Smooth muscle cell (in vitro differentiated cells): ENCODE data around the gene M1AP. TPM values are rescaled to one million over a fixed set of nuclear protein-coding genes. Genes with fewer than 3 reads are reported as not detected.
"Not testable (repeated sequence)": the region's sequence is repeated elsewhere in the genome, so short reads cannot be mapped to it uniquely, and the experiment has no call there.

Source experiments
- DNase-seq: peaks from one replicate; lab custom pipeline; 2025; ENCODE audit not compliant: unreplicated experiment; lab: John Stamatoyannopoulos, UW
- H2AFZ ChIP-seq: fragments of 200-600 bp; sonication (generic); 2 replicates; pipeline ENCODE4 v1.6.0; 2016; ENCODE audit warnings: antibody characterized with exemption, low read depth, mild to moderate bottlenecking
- H3F3A ChIP-seq: fragments of 200-600 bp; sonication (generic); 2 replicates; pipeline ENCODE4 v1.6.0; 2017; ENCODE audit warnings: antibody characterized with exemption, low read depth
- H3K27ac ChIP-seq: fragments of 200-600 bp; sonication (generic); 2 replicates; pipeline ENCODE4 v1.5.1; 2016; ENCODE audit warnings: low read depth, mild to moderate bottlenecking
- H3K27me3 ChIP-seq: fragments of 200-600 bp; sonication (generic); 2 replicates; pipeline ENCODE4 v1.6.1; 2016; ENCODE audit warnings: low read depth, mild to moderate bottlenecking
- H3K36me3 ChIP-seq: fragments of 200-600 bp; sonication (generic); 2 replicates; pipeline ENCODE4 v1.5.1; 2016; ENCODE audit warnings: low read depth
- H3K4me1 ChIP-seq: fragments of 200-600 bp; sonication (generic); 2 replicates; pipeline ENCODE4 v1.5.1; 2016; ENCODE audit warnings: low read depth
- H3K4me2 ChIP-seq: fragments of 200-600 bp; sonication (generic); 2 replicates; pipeline ENCODE4 v1.6.0; 2016; ENCODE audit warnings: mild to moderate bottlenecking
- H3K4me3 ChIP-seq: fragments of 200-600 bp; sonication (generic); 2 replicates; pipeline ENCODE4 v1.5.1; 2016; ENCODE audit warnings: mild to moderate bottlenecking
- H3K79me2 ChIP-seq: fragments of 200-600 bp; sonication (generic); 2 replicates; pipeline ENCODE4 v1.6.0; 2016; ENCODE audit warnings: low read depth, mild to moderate bottlenecking
- H3K9ac ChIP-seq: fragments of 200-600 bp; sonication (generic); 2 replicates; pipeline ENCODE4 v1.6.0; 2016; ENCODE audit warnings: low read depth
- H3K9me3 ChIP-seq: fragments of 200-600 bp; sonication (generic); replicated peaks from 2 replicates; pipeline ENCODE4 v1.5.1; 2016; ENCODE audit warnings: low read depth
- H4K20me1 ChIP-seq: fragments of 200-600 bp; sonication (generic); 2 replicates; pipeline ENCODE4 v1.6.0; 2016; ENCODE audit warnings: low read depth
- CTCF ChIP-seq: fragments of 200-600 bp; sonication (generic); IDR thresholded peaks from 2 replicates; pipeline ENCODE4 v1.5.1; 2017; ENCODE audit warnings: borderline replicate concordance, mild to moderate bottlenecking, antibody characterized with exemption; ENCODE audit not compliant: insufficient read depth, poor library complexity, severe bottlenecking
- WGBS: methylation state at CpG from one replicate; pipeline ENCODE4 v1.1.7; 2016; ENCODE audit warnings: low lambda C conversion rate; 5-methylcytosine and 5-hydroxymethylcytosine counted together
- polyA plus RNA-seq: library from polyadenylated mRNA; unstranded; fragments of >200 nt; fragmentation: Nextera tagmentation; extraction: Ambion mirVana; gene quantifications from 2 replicates; pipeline ENCODE4 v1.2.1, GENCODE V29; 2016
- total RNA-seq: library from RNA; depleted of rRNA; stranded (reverse); fragments of >200 nt; gene quantifications from 2 replicates; pipeline ENCODE4 v1.2.3, GENCODE V29; 2014

The M1AP gene
- total and polyA plus RNA-seq, 2 experiments from 2014 or later, result 1.0 to 1.2 TPM

- H3K4me1 ChIP-seq, result no peaks in the 10 kb centered on the region
- H3K36me3 ChIP-seq, result no peaks in the 10 kb centered on the region
- H2AFZ ChIP-seq, result no peak overlapping the region
- H4K20me1 ChIP-seq, result no peaks in the 10 kb centered on the region
- no peaks in the 10 kb centered on the region for H3K79me2 ChIP-seq
- H3K27ac ChIP-seq, result no peak overlapping the region
- H3K9ac ChIP-seq, result no peak overlapping the region
- no peak overlapping the region for H3K4me2 ChIP-seq
- no peaks in the 10 kb centered on the region for H3K9me3 ChIP-seq
- peaks cover 15% of the 10 kb centered on the region for H3K27me3 ChIP-seq
- H3K4me3 ChIP-seq, result no peak overlapping the region
- TF ChIP-seq CTCF, result no peak
- H3F3A ChIP-seq, result no peaks in the 10 kb centered on the region
- no peak for DNase-seq
- whole genome bisulfite sequencing, result 97% methylated on average over 2 of the region's 2 CpGs
These were observed 8.6 kb downstream of the M1AP start for GRCh38 chr2:74639550-74639949.

- H3K9ac ChIP-seq, result no peak overlapping the region
- peaks cover 9% of the 10 kb centered on the region for H3F3A ChIP-seq
- H3K79me2 ChIP-seq, result no peaks in the 10 kb centered on the region
- no peak for DNase-seq
- peak overlapping the region; percentile 24 for H3K27ac ChIP-seq
- H2AFZ ChIP-seq, result no peak overlapping the region
- H4K20me1 ChIP-seq, result no peaks in the 10 kb centered on the region
- no peak overlapping the region for H3K4me3 ChIP-seq
- peaks cover 11% of the 10 kb centered on the region for H3K4me1 ChIP-seq
- H3K36me3 ChIP-seq, result no peaks in the 10 kb centered on the region
- peak overlapping the region; percentile 2 for H3K4me2 ChIP-seq
- H3K27me3 ChIP-seq, result peaks cover 15% of the 10 kb centered on the region
- H3K9me3 ChIP-seq, result no peaks in the 10 kb centered on the region
- TF ChIP-seq CTCF, result no peak
These were observed 15.2 kb downstream of the M1AP start for GRCh38 chr2:74632939-74633312.

GRCh38 chr2:74632209-74632938 lies 15.8 kb downstream of the M1AP start:
- Histone ChIP-seq H2AFZ (peak overlapping the region; percentile 15), H3K4me3 (no peak overlapping the region), H3K4me1 (peaks cover 11% of the 10 kb centered on the region), H3K27me3 (peaks cover 15% of the 10 kb centered on the region), H4K20me1 (no peaks in the 10 kb centered on the region), H3F3A (peaks cover 9% of the 10 kb centered on the region), H3K9ac (no peak overlapping the region), H3K9me3 (no peaks in the 10 kb centered on the region), H3K27ac (peak overlapping the region; percentile 24), H3K79me2 (no peaks in the 10 kb centered on the region), H3K4me2 (peak overlapping the region; percentile 2), H3K36me3 (no peaks in the 10 kb centered on the region)
- DNase-seq, result no peak
- TF ChIP-seq CTCF, result peak; percentile 20
- 32% methylated on average over 3 of the region's 3 CpGs for WGBS

- not testable (repeated sequence) for DNase-seq, H3K36me3 ChIP-seq, H3K79me2 ChIP-seq, H3K9ac ChIP-seq, H3F3A ChIP-seq, H3K27ac ChIP-seq, H3K4me3 ChIP-seq, H4K20me1 ChIP-seq, H3K27me3 ChIP-seq, H3K9me3 ChIP-seq, H2AFZ ChIP-seq, H3K4me2 ChIP-seq
- H3K4me1 ChIP-seq, result peaks cover 11% of the 10 kb centered on the region
- WGBS, result 97% methylated on average over 3 of the region's 3 CpGs
These were observed 17.7 kb downstream of the M1AP start for GRCh38 chr2:74630454-74630853.
